NCI-H1930 (cell line): ENCODE results near the gene SEC22B.
"Not testable (repeated sequence)": the region's sequence is repeated elsewhere in the genome, so short reads cannot be mapped to it uniquely, and the experiment has no call there.

Source experiments
- DNase-seq, 2 experiments: peaks; one replicate each; lab custom pipeline; 2025; lab: John Stamatoyannopoulos, UW

Gene SEC22B

GRCh38 chr1:120176092-120176855 lies at the start of gene SEC22B:
TSS of gene SEC22B (minus strand) at chr1:120176520. CDS start at chr1:120176381, 139 bp downstream.
- peak; percentile 90 for DNase-seq

GRCh38 chr1:120217933-120218332 lies 41.6 kb upstream of the SEC22B start:
- not testable (repeated sequence) for DNase-seq

GRCh38 chr1:120217175-120217929 lies 41.0 kb upstream of the SEC22B start:
- not testable (repeated sequence) for DNase-seq

GRCh38 chr1:120213606-120214005 lies 37.3 kb upstream of the SEC22B start:
- DNase-seq: not testable (repeated sequence)

GRCh38 chr1:120210754-120211153 lies 34.4 kb upstream of the SEC22B start:
- not testable (repeated sequence) for DNase-seq

DNA sequence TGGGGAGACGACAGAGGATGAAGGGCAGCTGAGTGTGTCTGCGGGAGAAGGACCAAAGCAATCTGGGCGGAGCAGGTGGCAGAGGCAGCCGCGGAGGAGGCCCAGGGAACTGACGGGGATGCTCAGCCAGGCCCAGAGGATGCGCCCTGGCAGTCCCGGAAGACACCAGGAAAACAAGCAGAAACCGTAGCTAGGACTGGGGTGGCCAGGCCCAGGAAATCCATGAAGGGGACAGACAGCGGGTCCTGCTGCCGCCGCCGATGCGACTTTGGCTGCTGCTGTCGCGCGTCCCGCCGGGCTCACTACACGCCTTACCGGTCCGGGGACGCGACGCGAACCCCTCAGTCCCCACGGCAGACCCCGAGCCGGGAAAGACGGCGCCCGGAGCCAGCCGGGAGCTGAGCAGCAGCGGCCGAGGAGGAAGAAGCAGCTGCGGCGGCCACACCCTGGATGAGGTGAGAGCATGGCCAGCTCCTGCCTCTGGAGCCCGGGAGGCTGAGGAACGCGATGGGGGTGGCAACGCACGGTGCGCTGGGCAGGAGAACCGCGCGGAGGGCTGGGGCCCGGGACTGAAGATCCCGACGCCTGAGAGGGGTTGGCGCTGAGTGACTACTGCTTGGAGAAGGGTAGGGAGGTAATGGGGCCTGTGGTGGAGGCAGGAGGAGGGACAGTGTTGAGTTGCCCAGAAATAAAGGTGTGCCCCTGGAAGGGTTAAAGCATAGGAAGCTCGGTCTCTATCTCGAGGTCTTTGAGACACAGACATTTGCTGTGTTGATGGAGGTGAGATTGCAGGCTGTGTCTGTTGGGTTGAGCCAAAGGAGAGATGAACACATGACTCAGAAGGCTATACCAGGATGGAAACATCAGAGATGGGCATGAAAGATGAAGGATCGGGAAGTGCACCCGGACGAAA lies 20.8 kb upstream of the SEC22B start:
- not testable (repeated sequence) for DNase-seq

- not testable (repeated sequence) for DNase-seq
Observed at GRCh38 chr1:120188626-120189025, 12.3 kb upstream of the SEC22B start.

DNA sequence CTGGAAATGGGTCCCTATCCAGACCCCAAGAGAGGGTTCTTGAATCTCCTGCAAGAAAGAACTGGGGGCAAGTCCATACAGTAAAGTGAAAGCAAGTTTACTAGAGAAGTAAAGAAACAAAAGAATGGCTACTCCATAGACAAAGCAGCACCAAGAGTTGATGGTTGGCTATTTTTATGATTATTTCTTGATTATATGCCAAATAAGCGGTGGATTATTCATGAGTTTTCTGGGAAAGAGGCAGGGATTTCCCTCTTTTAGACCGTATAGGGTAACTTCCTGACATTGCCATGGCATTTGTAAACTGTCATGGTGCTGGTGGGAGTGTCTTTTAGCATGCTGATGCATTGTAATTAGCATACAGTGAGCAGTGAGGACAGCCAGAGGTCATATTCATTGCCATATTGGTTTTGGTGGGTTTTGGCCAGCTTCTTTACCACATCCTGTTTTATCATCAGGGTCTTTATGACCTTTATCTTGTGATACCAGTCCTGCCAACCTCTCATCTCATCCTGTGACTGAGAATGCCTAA lies 5.9 kb upstream of the SEC22B start:
- DNase-seq: not testable (repeated sequence)

DNA sequence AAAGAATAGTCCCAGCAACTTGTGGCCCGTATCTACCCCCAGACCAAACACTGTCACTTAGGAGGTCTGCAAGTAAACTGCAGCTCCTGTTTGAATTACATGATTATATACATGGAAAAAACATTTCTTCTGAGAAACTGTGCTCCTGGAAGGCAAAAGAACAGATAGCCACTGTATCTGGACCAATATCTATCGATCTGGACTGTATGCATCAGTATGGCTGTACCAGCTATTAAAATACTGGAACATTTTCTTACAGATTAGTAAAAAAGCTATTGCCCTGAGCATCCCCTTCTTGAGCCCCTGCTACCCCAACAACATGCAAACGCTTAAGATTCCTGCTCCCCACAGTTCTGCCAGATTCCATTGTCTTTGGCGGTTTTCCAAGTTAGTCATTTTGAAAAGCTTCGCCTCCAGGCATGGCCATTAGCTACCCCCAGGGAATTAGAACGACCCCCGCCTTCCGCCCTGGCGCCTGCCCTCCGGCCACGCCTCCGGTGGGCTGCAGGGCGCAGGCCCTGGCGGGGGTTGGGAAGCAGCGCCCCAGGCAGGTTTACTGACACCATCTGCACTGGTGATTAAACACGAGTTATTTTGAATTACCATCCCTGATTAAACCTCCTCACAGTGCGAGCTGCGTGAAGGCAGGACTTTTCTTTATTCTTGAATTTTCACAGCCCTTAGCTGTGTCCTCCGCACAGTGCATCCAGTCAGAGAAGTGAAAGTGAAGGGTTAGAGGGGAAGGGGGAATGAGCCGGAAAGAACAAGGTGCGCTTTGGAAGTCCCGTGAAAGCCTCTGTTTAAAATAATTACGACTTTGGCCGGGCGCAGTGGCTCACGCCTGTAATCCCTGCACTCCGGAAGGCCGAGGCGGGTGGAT lies 3.7 kb upstream of the SEC22B start:
- not testable (repeated sequence) for DNase-seq

GRCh38 chr1:120178799-120179756 lies 2.8 kb upstream of the SEC22B start:
- no peak for DNase-seq

DNA sequence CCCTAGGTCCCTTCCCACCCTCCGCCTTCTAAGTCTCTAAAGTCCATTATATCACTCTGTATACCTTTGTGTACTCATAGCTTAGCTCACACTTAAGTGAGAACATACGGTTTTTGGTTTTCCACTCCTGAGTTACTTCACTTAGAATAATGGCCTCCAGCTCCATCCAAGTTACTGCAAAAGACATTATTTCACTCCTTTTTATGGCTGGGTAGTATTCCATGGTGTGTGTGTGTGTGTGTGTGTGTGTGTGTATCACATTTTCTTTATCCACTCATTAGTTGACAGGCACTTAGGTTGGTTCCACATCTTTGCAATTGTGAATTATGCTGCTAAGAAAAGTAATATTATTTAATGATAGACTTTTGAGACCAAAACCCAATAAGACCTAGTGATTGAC lies 1.7 kb upstream of the SEC22B start:
- not testable (repeated sequence) for DNase-seq

GRCh38 chr1:120175688-120176087 lies 632 bp downstream of the SEC22B start:
- DNase-seq: not testable (repeated sequence)

GRCh38 chr1:120164761-120165160 lies 11.6 kb downstream of the SEC22B start:
- DNase-seq: not testable (repeated sequence)

- not testable (repeated sequence) for DNase-seq
Observed at GRCh38 chr1:120162015-120162414, 14.3 kb downstream of the SEC22B start.

GRCh38 chr1:120158495-120158894 lies 17.8 kb downstream of the SEC22B start:
- DNase-seq: not testable (repeated sequence)

DNA sequence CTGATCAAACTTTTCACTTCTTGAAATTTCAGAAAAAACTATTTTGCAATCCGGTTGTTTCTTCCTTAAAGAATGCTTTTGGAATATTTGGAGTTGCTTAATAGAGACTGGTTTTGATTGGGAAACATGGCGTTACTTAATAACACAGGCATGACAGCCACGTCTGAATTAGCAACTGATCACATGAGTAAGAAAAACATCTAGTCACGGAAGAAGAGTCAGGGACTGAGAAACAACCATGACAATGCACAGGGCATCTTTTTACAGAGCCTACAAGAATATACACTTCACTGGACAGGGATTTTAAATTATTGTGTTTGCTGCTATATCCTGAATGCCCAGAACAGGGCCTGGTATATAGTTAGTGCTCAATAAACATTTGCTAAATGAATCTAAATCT lies 18.2 kb downstream of the SEC22B start:
- DNase-seq: not testable (repeated sequence)

- not testable (repeated sequence) for DNase-seq
Observed at GRCh38 chr1:120150138-120150822, 26.0 kb downstream of the SEC22B start.

- DNase-seq: not testable (repeated sequence)
Observed at GRCh38 chr1:120149420-120150059, 26.8 kb downstream of the SEC22B start.
